ENCODE measurements around the gene CCDC80. TPM values are rescaled to one million over a fixed set of nuclear protein-coding genes. Genes with fewer than 3 reads are reported as not detected.

Gene CCDC80
- total RNA-seq, 6 donors from 2014 or later: 2.1 to 354 (median 20.7) TPM

DNA sequence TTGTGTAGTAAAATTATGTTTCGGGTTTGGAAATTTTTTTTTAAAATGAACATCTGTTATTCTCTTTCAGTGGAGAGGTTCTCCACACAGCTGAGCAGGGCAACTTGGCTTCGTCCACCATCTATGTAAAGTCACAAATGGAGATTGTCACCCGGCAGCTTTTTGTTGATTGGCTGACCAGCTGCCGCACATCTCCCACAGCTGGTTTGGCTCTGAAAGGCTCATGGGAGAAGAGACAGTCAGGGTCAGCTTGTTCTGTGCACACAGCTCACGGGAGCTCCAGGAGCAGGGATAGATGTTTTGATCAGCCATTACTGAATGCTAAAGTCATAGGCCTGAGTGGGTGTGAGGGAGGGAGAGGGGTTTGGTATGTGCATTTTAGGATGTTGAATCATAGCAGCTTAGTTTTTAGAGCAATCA is 12.9 kb upstream of the CCDC80 start:
- no peaks in the 10 kb centered on the region for H3K36me3 ChIP-seq
- H3K4me1 ChIP-seq: peaks cover 0 to 4% (median 2%) of the 10 kb centered on the region in 4 donors
- 69 to 73% methylated on average over 5 of the region's 5 CpGs for WGBS, 2 donors
- H3K9me3 ChIP-seq: no peaks in the 10 kb centered on the region
- peak overlapping the region in 1 of 4 donors; percentile 24 for H3K27ac ChIP-seq
- H3K4me3 ChIP-seq: no peak overlapping the region
- peak; percentile 82 to 85 for ATAC-seq (ENCODE audit: low FRiP score in 2 of 2)
- no peaks in the 10 kb centered on the region for H3K27me3 ChIP-seq
- peak in 1 of 4 donors; percentile 1 for TF ChIP-seq EP300 (IDR thresholded peaks at IDR 0.05)
- TF ChIP-seq POLR2A (IDR thresholded peaks at IDR 0.05): no peak
- TF ChIP-seq, protein P1, sequence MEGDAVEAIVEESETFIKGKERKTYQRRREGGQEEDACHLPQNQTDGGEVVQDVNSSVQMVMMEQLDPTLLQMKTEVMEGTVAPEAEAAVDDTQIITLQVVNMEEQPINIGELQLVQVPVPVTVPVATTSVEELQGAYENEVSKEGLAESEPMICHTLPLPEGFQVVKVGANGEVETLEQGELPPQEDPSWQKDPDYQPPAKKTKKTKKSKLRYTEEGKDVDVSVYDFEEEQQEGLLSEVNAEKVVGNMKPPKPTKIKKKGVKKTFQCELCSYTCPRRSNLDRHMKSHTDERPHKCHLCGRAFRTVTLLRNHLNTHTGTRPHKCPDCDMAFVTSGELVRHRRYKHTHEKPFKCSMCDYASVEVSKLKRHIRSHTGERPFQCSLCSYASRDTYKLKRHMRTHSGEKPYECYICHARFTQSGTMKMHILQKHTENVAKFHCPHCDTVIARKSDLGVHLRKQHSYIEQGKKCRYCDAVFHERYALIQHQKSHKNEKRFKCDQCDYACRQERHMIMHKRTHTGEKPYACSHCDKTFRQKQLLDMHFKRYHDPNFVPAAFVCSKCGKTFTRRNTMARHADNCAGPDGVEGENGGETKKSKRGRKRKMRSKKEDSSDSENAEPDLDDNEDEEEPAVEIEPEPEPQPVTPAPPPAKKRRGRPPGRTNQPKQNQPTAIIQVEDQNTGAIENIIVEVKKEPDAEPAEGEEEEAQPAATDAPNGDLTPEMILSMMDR (IDR thresholded peaks at IDR 0.05): no peak
- peak; percentile 11 to 65 for TF ChIP-seq POLR2AphosphoS5 (IDR thresholded peaks at IDR 0.05)
- no peak for DNase-seq

DNA sequence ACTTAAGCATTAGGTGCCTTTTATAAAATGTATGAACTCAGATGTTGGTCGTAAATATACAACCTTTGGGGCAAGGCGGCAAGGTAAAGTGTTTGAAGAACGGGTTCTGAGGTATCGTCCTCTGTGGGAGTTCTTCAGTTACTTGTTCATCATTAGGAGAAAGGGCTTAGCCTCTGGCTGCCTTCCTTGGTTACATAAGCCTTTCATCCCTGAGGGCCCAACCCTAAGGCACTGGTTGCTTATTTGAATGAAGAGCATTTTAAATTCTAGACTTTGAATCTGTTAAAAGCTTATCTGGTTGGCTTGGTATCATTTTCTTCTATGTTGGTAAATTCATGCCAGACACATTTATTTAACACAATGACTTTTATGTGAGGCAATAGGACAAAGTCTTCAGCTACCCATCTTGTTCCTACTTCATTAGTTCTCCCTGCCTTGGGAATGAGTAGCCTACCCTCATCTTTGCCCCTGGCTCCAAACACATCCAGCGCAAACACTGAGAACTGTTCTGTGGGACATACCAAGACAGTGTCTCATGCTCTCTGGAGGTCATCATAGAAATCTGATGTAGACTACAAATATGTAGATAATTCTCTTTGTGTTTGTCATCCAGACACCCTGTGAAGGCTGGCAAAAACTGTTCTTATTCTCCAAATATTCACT is 12.4 kb upstream of the CCDC80 start:
- no peaks in the 10 kb centered on the region for H3K36me3 ChIP-seq
- 72 to 87% methylated on average over 5 of the region's 5 CpGs for WGBS, 2 donors
- no peaks in the 10 kb centered on the region for H3K9me3 ChIP-seq
- H3K4me1 ChIP-seq: peaks cover 0 to 4% (median 2%) of the 10 kb centered on the region in 4 donors
- DNase-seq: no peak
- TF ChIP-seq POLR2AphosphoS5 (IDR thresholded peaks at IDR 0.05) (no peak), POLR2A (IDR thresholded peaks at IDR 0.05) (no peak)
- TF ChIP-seq, protein P1 (IDR thresholded peaks at IDR 0.05): no peak
- H3K4me3 ChIP-seq: no peak overlapping the region
- no peak overlapping the region for H3K27ac ChIP-seq
- no peaks in the 10 kb centered on the region for H3K27me3 ChIP-seq
- ATAC-seq (ENCODE audit: low FRiP score in 2 of 2): peak; percentile 87 to 95

DNA sequence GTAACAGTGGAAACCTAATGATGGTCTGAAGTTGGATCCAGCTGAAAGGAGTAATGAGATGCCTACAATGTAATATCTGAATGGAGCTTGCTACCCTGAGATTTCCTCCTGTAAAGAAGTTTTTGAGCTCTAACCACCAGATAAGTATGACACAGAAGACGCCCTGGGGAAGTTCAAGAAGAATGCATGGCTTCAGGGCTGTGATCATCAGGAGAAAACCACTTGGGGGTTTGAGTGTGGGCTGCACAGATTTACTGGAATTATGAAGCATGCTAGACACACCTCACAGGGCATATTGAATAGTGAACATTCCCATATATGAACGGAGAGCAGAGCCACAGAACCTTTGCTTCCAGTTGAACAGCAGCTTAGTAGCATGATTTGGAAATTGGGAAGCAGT is 10.6 kb upstream of the CCDC80 start:
- ATAC-seq (ENCODE audit: low FRiP score in 2 of 2) (peak in 1 of 2 donors; percentile 34), DNase-seq (no peak)
- Histone ChIP-seq H3K9me3 (no peaks in the 10 kb centered on the region), H3K27ac (no peak overlapping the region), H3K4me3 (no peak overlapping the region), H3K27me3 (no peaks in the 10 kb centered on the region), H3K36me3 (no peaks in the 10 kb centered on the region), H3K4me1 (peaks cover 3 to 10% (median 5%) of the 10 kb centered on the region in 4 donors)
- TF ChIP-seq, protein P1 (IDR thresholded peaks at IDR 0.05): no peak
- TF ChIP-seq EP300 (IDR thresholded peaks at IDR 0.05): no peak
- no peak for TF ChIP-seq POLR2A (IDR thresholded peaks at IDR 0.05)
- TF ChIP-seq POLR2AphosphoS5 (IDR thresholded peaks at IDR 0.05): no peak
- WGBS, 2 donors: 86 to 98% methylated on average over 2 of the region's 2 CpGs

DNA sequence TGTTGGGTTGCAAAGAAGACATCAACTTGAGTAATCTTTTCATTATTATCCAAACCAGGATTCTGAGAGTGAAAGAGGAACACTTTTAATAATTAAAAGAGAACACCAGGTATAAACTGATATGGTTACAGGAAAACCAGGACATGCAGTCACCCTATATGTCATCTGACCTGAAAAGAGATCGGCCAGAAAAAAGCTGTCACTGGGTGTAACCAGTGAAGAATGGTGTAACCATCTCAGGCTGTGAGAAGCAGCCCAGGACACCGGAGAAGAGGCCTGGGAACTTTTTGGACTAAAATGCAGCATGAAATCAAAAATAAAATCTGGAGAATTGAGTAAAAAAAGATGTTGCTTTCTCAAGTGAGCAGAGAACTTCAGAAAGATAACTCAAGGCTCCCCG is 10.1 kb upstream of the CCDC80 start:
- peak in 1 of 2 donors; percentile 29 for ATAC-seq (ENCODE audit: low FRiP score in 2 of 2)
- Histone ChIP-seq H3K4me3 (no peak overlapping the region), H3K27me3 (no peaks in the 10 kb centered on the region), H3K4me1 (peaks cover 4 to 10% (median 6%) of the 10 kb centered on the region in 4 donors), H3K36me3 (no peaks in the 10 kb centered on the region), H3K9me3 (no peaks in the 10 kb centered on the region), H3K27ac (no peak overlapping the region)
- whole genome bisulfite sequencing, 2 donors: 90 to 96% methylated on average over 3 of the region's 3 CpGs
- TF ChIP-seq POLR2AphosphoS5 (IDR thresholded peaks at IDR 0.05) (no peak), EP300 (IDR thresholded peaks at IDR 0.05) (no peak), POLR2A (IDR thresholded peaks at IDR 0.05) (no peak)
- TF ChIP-seq, protein P1 (IDR thresholded peaks at IDR 0.05): no peak
- DNase-seq: no peak

DNA sequence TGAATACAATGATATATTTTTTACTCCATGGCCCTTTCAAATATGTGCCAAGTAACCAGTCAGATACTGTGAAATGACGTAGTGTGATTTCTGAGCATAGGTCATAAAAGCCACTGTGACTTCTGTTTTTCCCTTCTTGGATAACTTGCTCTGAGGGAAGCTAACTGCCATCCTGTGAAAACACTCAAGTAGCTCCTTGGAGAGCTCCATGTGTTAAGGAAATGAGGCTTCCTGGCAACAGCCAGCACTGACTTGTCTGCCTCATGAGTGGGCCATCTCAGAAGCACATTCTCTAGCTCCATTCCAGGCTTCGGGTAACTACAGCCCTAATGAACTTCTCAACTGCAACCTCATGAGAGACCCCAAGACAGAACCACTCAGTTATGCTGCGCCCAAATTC is 9.5 kb upstream of the CCDC80 start:
- no peak for TF ChIP-seq POLR2A (IDR thresholded peaks at IDR 0.05)
- TF ChIP-seq EP300 (IDR thresholded peaks at IDR 0.05): no peak
- TF ChIP-seq, protein P1 (IDR thresholded peaks at IDR 0.05): no peak
- no peak for TF ChIP-seq POLR2AphosphoS5 (IDR thresholded peaks at IDR 0.05)
- ATAC-seq (ENCODE audit: low FRiP score in 2 of 2) (no peak), DNase-seq (no peak)
- H3K4me1 ChIP-seq: peaks cover 4 to 10% (median 6%) of the 10 kb centered on the region in 4 donors
- no peak overlapping the region for H3K27ac ChIP-seq
- no peaks in the 10 kb centered on the region for H3K27me3 ChIP-seq
- WGBS, 2 donors: 68 to 72% methylated on average over 3 of the region's 3 CpGs
- no peaks in the 10 kb centered on the region for H3K9me3 ChIP-seq
- no peak overlapping the region for H3K4me3 ChIP-seq
- H3K36me3 ChIP-seq: no peaks in the 10 kb centered on the region
